GM12878 (cell line): ENCODE data around the gene NIPAL4. TPM values are rescaled to one million over a fixed set of nuclear protein-coding genes. Genes with fewer than 3 reads are reported as not detected.

Experiments
- ATAC-seq: fragments of 200-7000 bp; cut with Tn5 transposase; 3 replicates; pipeline ENCODE4 v1.9.1; 2020; ENCODE audit warnings: mild to moderate bottlenecking, moderate library complexity
- BruUV-seq: library from RNA; stranded (reverse); fragments of 400-500 nt; replicated peaks from 2 replicates; lab custom pipeline; 2021; lab: Mats Ljungman, UMichigan
- CTCF ChIA-PET: fragments of 300-600 bp; sonication (Branson Sonifier 250); formaldehyde crosslinking; extraction: SDS; loops from one replicate; lab custom pipeline; 2021; ENCODE audit warnings: inconsistent platforms; lab: Yijun Ruan, JAX
- POLR2A ChIA-PET: fragments of 350-600 bp; formaldehyde crosslinking; extraction: SDS; loops from one replicate; lab custom pipeline; 2021; ENCODE audit warnings: inconsistent platforms; lab: Charles Lee
- RAD21 ChIA-PET: fragments of 300-600 bp; sonication (Branson Sonifier 250); formaldehyde crosslinking; loops from one replicate; lab custom pipeline; 2023; ENCODE audit warnings: antibody characterized with exemption; ENCODE audit not compliant: unreplicated experiment; lab: Charles Lee
- SMC1A ChIA-PET: fragments of 300-600 bp; sonication (Branson Sonifier 250); formaldehyde crosslinking; loops from one replicate; lab custom pipeline; 2023; ENCODE audit not compliant: unreplicated experiment, uncharacterized antibody; lab: Charles Lee
- DNase-seq: peaks from one replicate; pipeline ENCODE4 v3.0.0-alpha.2; 2011; ENCODE audit warnings: low read depth, low spot score
- FAIRE-seq: peaks from 3 replicates; lab custom pipeline; 2011; peaks lifted over from hg19 to GRCh38; lab: Jason Lieb, UNC
- H2AFZ ChIP-seq: 2 replicates; pipeline ENCODE4 v1.6.0; 2011; ENCODE audit warnings: low read depth, low read length, control low read depth; ENCODE audit not compliant: control insufficient read depth
- H3K27ac ChIP-seq: 2 replicates; pipeline ENCODE4 v1.5.1; 2011; ENCODE audit warnings: control low read depth; ENCODE audit not compliant: control insufficient read depth, insufficient read depth
- H3K27me3 ChIP-seq, 2 experiments: replicated peaks in 1 of 2; 2 replicates each; pipeline versions ENCODE4 v1.6.0 to v1.6.1; 2011; ENCODE audit warnings: low read length in 1 of 2; ENCODE audit not compliant: control insufficient read depth in 2 of 2, insufficient read depth in 2 of 2
- H3K36me3 ChIP-seq, 2 experiments: 2 replicates each; pipeline ENCODE4 v1.5.1; 2011; ENCODE audit warnings: low read length in 1 of 2; ENCODE audit not compliant: control insufficient read depth in 2 of 2, insufficient read depth in 2 of 2
- H3K4me1 ChIP-seq: 2 replicates; pipeline ENCODE4 v1.6.1; 2011; ENCODE audit warnings: mild to moderate bottlenecking, low read length, moderate library complexity, mixed read lengths; ENCODE audit not compliant: control insufficient read depth, insufficient read depth
- H3K4me2 ChIP-seq: 2 replicates; pipeline ENCODE4 v1.6.0; 2011; ENCODE audit warnings: control low read depth; ENCODE audit not compliant: control insufficient read depth, insufficient read depth
- H3K4me3 ChIP-seq: fragments of 200-600 bp; sonication (generic); 2 replicates; pipeline ENCODE4 v1.5.1; 2016
- H3K79me2 ChIP-seq: 2 replicates; pipeline ENCODE4 v1.6.0; 2011; ENCODE audit warnings: low read length; ENCODE audit not compliant: control insufficient read depth, insufficient read depth
- H3K9ac ChIP-seq: 2 replicates; pipeline ENCODE4 v1.8.0; 2011; ENCODE audit warnings: low read length, control low read depth, mixed read lengths; ENCODE audit not compliant: control insufficient read depth, insufficient read depth
- H3K9me3 ChIP-seq: replicated peaks from 3 replicates; pipeline ENCODE4 v1.5.1; 2011; ENCODE audit warnings: mild to moderate bottlenecking, low read length; ENCODE audit not compliant: control insufficient read depth, insufficient read depth
- H4K20me1 ChIP-seq: 2 replicates; pipeline ENCODE4 v1.6.0; 2011; ENCODE audit not compliant: control insufficient read depth, insufficient read depth
- ETV6 ChIP-seq, 2 experiments: fragments of 450-650 bp in 1 of 2; IDR thresholded peaks in 1 of 2; conservative IDR thresholded peaks in 1 of 2; 2 replicates each; pipeline ENCODE4 v1.6.1; 2014; ENCODE audit warnings: antibody characterized with exemption in 1 of 2, borderline replicate concordance in 1 of 2, low read depth in 1 of 2, mild to moderate bottlenecking in 1 of 2, moderate library complexity in 1 of 2
- HDAC6 ChIP-seq: fragments of 200-600 bp; sonication (generic); IDR thresholded peaks from one replicate; pipeline ENCODE4 v1.8.0; 2017; ENCODE audit warnings: antibody characterized with exemption; ENCODE audit not compliant: unreplicated experiment
- JUNB ChIP-seq: IDR thresholded peaks from 2 replicates; pipeline ENCODE4 v1.6.1; 2016; ENCODE audit warnings: antibody characterized with exemption, mild to moderate bottlenecking
- MXI1 ChIP-seq: fragments of 150-350 bp; IDR thresholded peaks from 2 replicates; pipeline ENCODE4 v1.6.1; 2011; ENCODE audit warnings: low read depth, mild to moderate bottlenecking, inconsistent platforms, low read length, improper control_type of control experiment
- PML ChIP-seq: IDR thresholded peaks from 2 replicates; pipeline ENCODE4 v1.6.1; 2012; ENCODE audit warnings: low read length, inconsistent platforms
- RELA ChIP-seq: fragments of 450-650 bp; IDR thresholded peaks from 2 replicates; pipeline ENCODE4 v1.8.0; 2014; ENCODE audit warnings: borderline replicate concordance; ENCODE audit not compliant: partially characterized antibody
- RELB ChIP-seq: fragments of 450-650 bp; IDR thresholded peaks from 2 replicates; pipeline ENCODE4 v1.6.1; 2017; ENCODE audit warnings: low read depth, mild to moderate bottlenecking, moderate library complexity
- SPI1 ChIP-seq: IDR thresholded peaks from 2 replicates; pipeline ENCODE4 v1.6.1; 2011; ENCODE audit warnings: low read depth, mild to moderate bottlenecking, low read length, moderate library complexity, borderline replicate concordance; ENCODE audit not compliant: insufficient read depth
- WGBS: methylation state at CpG from one replicate; pipeline ENCODE4 v1.1.6; 2016; ENCODE audit warnings: low lambda C conversion rate; ENCODE audit not compliant: insufficient replicate concordance, insufficient coverage; ENCODE audit errors: missing lambda C conversion rate; 5-methylcytosine and 5-hydroxymethylcytosine counted together
- in situ Hi-C: fragments of 300-500 bp; cut with MboI; formaldehyde crosslinking; loops from 9 replicates; pipeline ENCODE4 v1.14.3; 2018; ENCODE audit warnings: mixed read lengths
- intact Hi-C: fragments of 100-400 bp; cut with micrococcal nuclease; formaldehyde crosslinking; loops from one replicate; pipeline ENCODE4 v1.14.2; 2022; ENCODE audit not compliant: unreplicated experiment
- polyA plus RNA-seq, 11 experiments: library from polyadenylated mRNA; depleted of rRNA in 4 of 11; unstranded in 6 of 11; stranded (reverse) in 5 of 11; fragments of >200 nt; fragmentation: Nextera tagmentation in 4 of 11; fragmentation: Illumina TruSeq in 1 of 11; extraction: Ambion mirVana in 4 of 11; extraction: Trizol in 1 of 11; gene quantifications; 1 replicate in 1 of 11; 2 replicates in 10 of 11; pipeline versions ENCODE4 v1.2.1 to v1.2.3, GENCODE V29; 2011 to 2016; ENCODE audit warnings: inconsistent platforms in 2 of 11, missing spikeins in 2 of 11, low read depth in 1 of 11
- total RNA-seq, 4 experiments: library from RNA; depleted of rRNA in 3 of 4; stranded (reverse); fragments of >200 nt in 3 of 4; fragmentation: Illumina TruSeq in 1 of 4; extraction: Trizol in 1 of 4; gene quantifications; 2 replicates each; pipeline versions ENCODE4 v1.2.1 to v1.2.3, GENCODE V29; 2013 to 2021

Gene NIPAL4
- total and polyA plus RNA-seq, 10 of the 15 experiments (the other 5 are each of a cell fraction or from before 2014, with no cell fraction given): 0.11 to 15.5 (median 5.9) TPM

- CTCF ChIA-PET: interaction anchor here (0.9 to 1.4 kb wide), 3 partner anchors 15 to 359 kb away, joined by 3 to 7 read pairs (median 3); no protein-coding TSS in a partner anchor
- no peak overlapping the region for H3K9ac ChIP-seq
- POLR2A ChIA-PET: interaction anchor here (1.0 to 1.3 kb wide), 2 partner anchors 10 to 16 kb away, joined by 3 to 4 read pairs; no protein-coding TSS in a partner anchor
- RAD21 ChIA-PET: interaction anchor here (0.8 to 1.0 kb wide), 2 partner anchors 65 to 234 kb away, joined by 3 read pairs; no protein-coding TSS in a partner anchor
- H3K27me3 ChIP-seq: no peaks in the 10 kb centered on the region
- SMC1A ChIA-PET: interaction anchor here (0.8 to 2.5 kb wide), 8 partner anchors 10 to 109 kb away, joined by 3 to 16 read pairs (median 3); no protein-coding TSS in a partner anchor
- TF ChIP-seq RELA (no peak), MXI1 (no peak), PML (no peak), ETV6 (conservative IDR thresholded peaks at IDR 0.05 in 1 of 2, IDR thresholded peaks at IDR 0.05 in 1 of 2; ENCODE audit: borderline replicate concordance in 1 of 2, low read depth in 1 of 2) (no peak), HDAC6 (no peak)
- TF ChIP-seq, all 136 proteins: peak for 0
- WGBS: 65% methylated on average over 9 of the region's 9 CpGs
- no peak for ATAC-seq
- Histone ChIP-seq H3K9me3 (peaks cover 2% of the 10 kb centered on the region; the same call in 1 of the 3 replicates), H4K20me1 (no peaks in the 10 kb centered on the region), H3K4me3 (no peak overlapping the region), H2AFZ (no peak overlapping the region), H3K4me1 (peaks cover 29% of the 10 kb centered on the region), H3K36me3 (peaks cover 2 to 23% of the 10 kb centered on the region in 2 experiments; a peak in 3 of 4 replicates), H3K79me2 (no peaks in the 10 kb centered on the region), H3K4me2 (no peak overlapping the region), H3K27ac (no peak overlapping the region)
- in situ Hi-C loops (no loop called here), intact Hi-C loops (no loop called here)
- no TSS peak for BruUV-seq
- no peak for FAIRE-seq
- no peak for DNase-seq
These were observed 49.1 kb downstream of the NIPAL4 start for GRCh38 chr5:157509093-157509492.

GRCh38 chr5:157509587-157509986 is 49.6 kb downstream of the NIPAL4 start:
- Histone ChIP-seq H3K27ac (no peak overlapping the region), H3K4me3 (no peak overlapping the region), H3K27me3 (no peaks in the 10 kb centered on the region), H3K79me2 (no peaks in the 10 kb centered on the region), H3K36me3 (peaks cover 2 to 23% of the 10 kb centered on the region in 2 experiments; a peak in 3 of 4 replicates), H3K4me1 (peaks cover 24% of the 10 kb centered on the region), H3K9ac (no peak overlapping the region), H3K9me3 (no peaks in the 10 kb centered on the region), H4K20me1 (no peaks in the 10 kb centered on the region), H3K4me2 (no peak overlapping the region), H2AFZ (no peak overlapping the region)
- FAIRE-seq (no peak), ATAC-seq (peak; percentile 24), DNase-seq (no peak)
- no TSS peak for BruUV-seq
- RAD21 ChIA-PET: interaction anchor here (0.8 to 1.0 kb wide), 2 partner anchors 64 to 233 kb away, joined by 3 read pairs; no protein-coding TSS in a partner anchor
- POLR2A ChIA-PET: interaction anchor here (1.0 to 1.3 kb wide), 2 partner anchors 9 to 16 kb away, joined by 3 to 4 read pairs; no protein-coding TSS in a partner anchor
- in situ Hi-C loops (no loop called here), intact Hi-C loops (no loop called here)
- SMC1A ChIA-PET: interaction anchor here (0.8 to 2.5 kb wide), 8 partner anchors 10 to 108 kb away, joined by 3 to 16 read pairs (median 3); no protein-coding TSS in a partner anchor
- CTCF ChIA-PET: interaction anchor here (0.9 to 2.7 kb wide), 4 partner anchors 15 to 359 kb away, joined by 3 to 7 read pairs (median 5); no protein-coding TSS in a partner anchor
- no peak for TF ChIP-seq RELB
- 0 out of 2 replicates have a peak, but pooled peaks have one; percentile 18 for TF ChIP-seq JUNB
- no peak for TF ChIP-seq SPI1
